ENCODE data around the gene TRMT11.

Gene TRMT11

GRCh38 chr6:126064257-126064747 is 78.0 kb downstream of the TRMT11 start:
- DNase-seq, result no peak
- H3K36me3 Mint-ChIP-seq (ENCODE audit: low read depth), result peaks cover 69% of the 10 kb centered on the region
- peak overlapping the region; percentile 96 for H3K27ac Mint-ChIP-seq
- no peaks in the 10 kb centered on the region for H3K27me3 Mint-ChIP-seq (ENCODE audit: low read depth, poor library complexity)
- TF ChIP-seq CTCF (IDR thresholded peaks at IDR 0.05), result no peak
- no peak overlapping the region for H3K4me3 Mint-ChIP-seq
- peaks cover 60% of the 10 kb centered on the region for H3K4me1 Mint-ChIP-seq
- peaks cover 24% of the 10 kb centered on the region for H3K9me3 Mint-ChIP-seq

GRCh38 chr6:126064748-126065401 is 78.5 kb downstream of the TRMT11 start:
- H3K4me3 Mint-ChIP-seq, result no peak overlapping the region
- DNase-seq, result no peak
- H3K4me1 Mint-ChIP-seq, result peaks cover 65% of the 10 kb centered on the region
- no peaks in the 10 kb centered on the region for H3K27me3 Mint-ChIP-seq (ENCODE audit: low read depth, poor library complexity)
- H3K9me3 Mint-ChIP-seq, result peaks cover 24% of the 10 kb centered on the region
- no peak for TF ChIP-seq CTCF (IDR thresholded peaks at IDR 0.05)
- peaks cover 69% of the 10 kb centered on the region for H3K36me3 Mint-ChIP-seq (ENCODE audit: low read depth)
- peak overlapping the region; percentile 96 for H3K27ac Mint-ChIP-seq

- no peak overlapping the region for H3K27ac Mint-ChIP-seq
These were observed 80.0 kb downstream of the TRMT11 start for GRCh38 chr6:126066053-126067048.

GRCh38 chr6:126067073-126067472 is 80.7 kb downstream of the TRMT11 start:
- no peak for DNase-seq
- peaks cover 27% of the 10 kb centered on the region for H3K9me3 Mint-ChIP-seq
- TF ChIP-seq CTCF (IDR thresholded peaks at IDR 0.05), result no peak
- H3K36me3 Mint-ChIP-seq (ENCODE audit: low read depth), result peaks cover 66% of the 10 kb centered on the region
- no peaks in the 10 kb centered on the region for H3K27me3 Mint-ChIP-seq (ENCODE audit: low read depth, poor library complexity)
- H3K4me1 Mint-ChIP-seq, result peaks cover 65% of the 10 kb centered on the region
- H3K27ac Mint-ChIP-seq, result no peak overlapping the region
- H3K4me3 Mint-ChIP-seq, result no peak overlapping the region

More at GRCh38 chr6:126066053-126067048, 80.0 kb downstream of the TRMT11 start:
- Mint-ChIP-seq H3K36me3 (ENCODE audit: low read depth) (peaks cover 69% of the 10 kb centered on the region), H3K27me3 (ENCODE audit: low read depth, poor library complexity) (no peaks in the 10 kb centered on the region), H3K4me3 (no peak overlapping the region), H3K9me3 (peaks cover 27% of the 10 kb centered on the region), H3K4me1 (peaks cover 68% of the 10 kb centered on the region)
- no peak for TF ChIP-seq CTCF (IDR thresholded peaks at IDR 0.05)
- no peak for DNase-seq

- Mint-ChIP-seq H3K9me3 (peaks cover 31% of the 10 kb centered on the region), H3K4me3 (no peak overlapping the region), H3K27me3 (ENCODE audit: low read depth, poor library complexity) (no peaks in the 10 kb centered on the region), H3K4me1 (peaks cover 43% of the 10 kb centered on the region), H3K27ac (peak overlapping the region; percentile 59), H3K36me3 (ENCODE audit: low read depth) (peaks cover 86% of the 10 kb centered on the region)
- DNase-seq, result no peak
- no peak for TF ChIP-seq CTCF (IDR thresholded peaks at IDR 0.05)
These were observed 83.1 kb downstream of the TRMT11 start for GRCh38 chr6:126069449-126069848.
